HTR-8/SVneo (cell line): ENCODE data around the gene RTL9.
"Not testable (repeated sequence)": the region's sequence is repeated elsewhere in the genome, so short reads cannot be mapped to it uniquely, and the experiment has no call there.

Experiments used
- DNase-seq: peaks from one replicate; pipeline ENCODE4 v3.0.0; 2011; ENCODE audit warnings: low spot score, mixed read lengths; ENCODE audit not compliant: insufficient read length
- FAIRE-seq: peaks from 2 replicates; lab custom pipeline; 2011; peaks lifted over from hg19 to GRCh38; lab: Jason Lieb, UNC

The RTL9 gene

DNA sequence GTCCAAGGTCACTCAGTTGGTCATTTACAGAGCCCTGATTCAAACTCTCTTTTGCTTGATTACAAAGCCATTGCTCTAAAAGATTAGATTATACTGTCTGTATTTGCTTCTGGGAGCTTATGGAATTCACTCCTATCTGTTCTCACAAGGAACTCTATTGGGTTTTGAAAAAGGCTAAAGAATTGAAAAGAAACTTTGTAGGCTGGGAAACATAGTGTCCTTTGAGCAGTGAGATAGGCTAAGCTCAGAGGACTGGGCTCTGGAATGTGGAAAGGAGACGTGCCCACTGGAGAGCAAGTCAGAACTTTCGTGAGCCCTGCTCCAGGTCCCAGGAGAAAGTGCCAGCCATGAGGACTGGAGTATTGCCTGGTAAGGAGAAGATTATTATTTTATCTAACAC is at the start of gene RTL9:
TSS of gene RTL9 (plus strand) at position 301 of the 400 bp plus-strand sequence. CDS start 91,770 bp downstream, outside the sequence.
- DNase-seq (no peak), FAIRE-seq (no peak)

DNA sequence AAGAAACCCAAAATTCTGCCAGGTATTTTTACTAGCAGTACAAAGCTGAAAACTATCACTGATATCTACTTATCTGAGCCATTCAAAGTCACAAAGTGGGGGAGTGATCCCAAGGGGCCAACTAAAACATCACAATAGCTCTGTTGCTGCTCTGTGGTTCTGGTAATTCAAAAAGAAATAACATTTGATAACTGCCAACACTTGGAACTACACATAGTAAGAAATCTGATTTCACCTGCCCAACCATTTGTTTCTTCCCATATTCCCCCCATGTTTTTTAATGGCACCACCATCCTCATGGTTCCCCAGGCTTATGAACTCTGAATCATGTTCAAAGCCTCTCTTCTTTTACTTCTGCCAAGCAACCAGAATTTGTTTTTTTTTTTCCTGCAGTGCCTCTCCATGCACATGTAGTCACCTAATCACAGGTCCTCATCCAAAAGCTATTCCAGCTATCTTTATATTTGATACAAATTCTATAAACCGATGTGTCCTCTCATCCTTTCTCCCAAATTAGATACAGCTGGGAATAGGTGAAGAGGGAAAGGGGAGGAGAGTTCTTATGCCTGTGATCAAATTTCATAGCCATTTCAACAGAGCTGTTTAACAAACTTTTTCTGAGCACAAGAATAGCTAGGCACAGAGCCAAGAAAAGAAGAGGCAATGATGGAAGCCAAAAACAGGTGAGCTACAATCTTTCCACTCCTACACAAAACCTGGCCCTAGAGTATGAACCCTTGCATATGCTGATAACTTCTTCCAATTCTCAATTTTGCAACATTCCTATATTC is 48.5 kb upstream of the RTL9 start:
- DNase-seq, result no peak

DNA sequence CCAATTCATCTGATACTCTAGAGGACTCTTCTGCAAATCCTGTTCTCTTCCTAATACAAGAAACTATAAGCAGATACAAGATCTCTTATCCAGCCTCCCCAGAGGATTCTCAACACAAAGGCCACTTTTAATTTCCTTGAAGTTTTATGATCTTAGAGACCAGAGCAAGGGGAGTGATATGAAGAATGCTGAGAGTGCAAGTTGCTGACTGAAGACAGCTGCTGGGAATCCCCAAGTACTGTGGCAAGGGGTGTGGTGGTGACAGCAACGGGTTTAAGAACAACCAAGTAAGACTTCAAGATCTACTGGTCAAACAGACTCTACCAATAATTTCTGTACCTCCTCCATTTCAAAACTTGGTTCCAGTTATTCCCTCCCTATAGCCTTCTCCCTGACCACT is 47.8 kb upstream of the RTL9 start:
- DNase-seq (no peak), FAIRE-seq (no peak)

More for the DNA sequence above, 48.5 kb upstream of the RTL9 start:
- FAIRE-seq, result no peak

DNA sequence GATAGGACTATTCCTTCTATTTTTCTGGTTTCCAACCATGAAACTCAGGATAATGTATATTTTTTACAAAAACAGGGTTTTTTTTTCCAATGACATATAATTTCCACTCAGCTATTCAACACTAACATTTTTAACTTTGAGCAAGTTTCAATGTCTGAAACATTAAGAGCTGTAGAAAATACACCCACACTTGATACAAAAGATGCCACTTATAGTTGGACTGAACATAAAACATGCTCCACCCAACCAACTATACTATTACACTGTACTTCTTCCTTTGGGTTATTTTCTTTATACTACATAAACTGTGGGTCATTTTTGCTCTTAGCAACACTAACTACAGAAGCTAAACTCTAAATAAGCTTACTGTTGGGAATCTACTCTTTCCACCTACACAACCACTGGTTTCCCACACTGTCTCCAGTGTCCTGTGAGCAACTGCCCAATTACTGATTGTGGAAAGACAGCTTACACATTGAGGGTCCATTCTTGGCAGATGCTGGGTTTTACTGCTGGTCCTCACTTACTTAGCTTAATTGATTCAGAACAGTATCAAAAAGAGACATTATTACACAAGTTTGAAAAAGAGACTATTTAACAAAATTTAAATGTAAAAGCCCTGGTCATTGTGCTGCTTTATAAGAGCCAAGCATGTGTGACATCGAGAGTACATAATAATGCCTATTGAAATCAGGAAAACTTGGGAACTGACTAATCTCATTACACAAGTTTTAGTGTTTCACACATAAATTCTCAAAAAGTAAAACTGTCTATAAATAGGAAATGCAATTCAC is 47.0 kb upstream of the RTL9 start:
- no peak for DNase-seq

DNA sequence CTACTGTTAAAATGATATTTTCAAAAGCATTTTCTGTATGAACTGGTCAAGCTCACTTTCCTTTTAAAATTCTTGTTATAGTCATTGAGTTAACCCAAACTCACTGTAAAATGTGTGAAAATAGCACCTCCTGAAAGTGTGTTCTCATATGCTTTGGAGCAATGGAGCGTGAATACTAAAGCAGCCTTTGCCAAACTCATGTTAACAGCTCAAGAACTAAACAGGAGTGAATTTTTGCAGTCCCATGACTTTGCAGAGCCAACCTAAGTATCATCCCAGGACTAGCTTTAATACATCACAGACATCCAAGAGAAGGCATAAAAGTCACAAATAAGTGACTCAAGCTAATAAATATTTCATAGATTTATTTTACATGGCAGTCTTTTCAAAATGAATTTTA is 43.1 kb upstream of the RTL9 start:
- no peak for DNase-seq
- FAIRE-seq, result no peak

More for the DNA sequence above, 47.0 kb upstream of the RTL9 start:
- no peak for FAIRE-seq

DNA sequence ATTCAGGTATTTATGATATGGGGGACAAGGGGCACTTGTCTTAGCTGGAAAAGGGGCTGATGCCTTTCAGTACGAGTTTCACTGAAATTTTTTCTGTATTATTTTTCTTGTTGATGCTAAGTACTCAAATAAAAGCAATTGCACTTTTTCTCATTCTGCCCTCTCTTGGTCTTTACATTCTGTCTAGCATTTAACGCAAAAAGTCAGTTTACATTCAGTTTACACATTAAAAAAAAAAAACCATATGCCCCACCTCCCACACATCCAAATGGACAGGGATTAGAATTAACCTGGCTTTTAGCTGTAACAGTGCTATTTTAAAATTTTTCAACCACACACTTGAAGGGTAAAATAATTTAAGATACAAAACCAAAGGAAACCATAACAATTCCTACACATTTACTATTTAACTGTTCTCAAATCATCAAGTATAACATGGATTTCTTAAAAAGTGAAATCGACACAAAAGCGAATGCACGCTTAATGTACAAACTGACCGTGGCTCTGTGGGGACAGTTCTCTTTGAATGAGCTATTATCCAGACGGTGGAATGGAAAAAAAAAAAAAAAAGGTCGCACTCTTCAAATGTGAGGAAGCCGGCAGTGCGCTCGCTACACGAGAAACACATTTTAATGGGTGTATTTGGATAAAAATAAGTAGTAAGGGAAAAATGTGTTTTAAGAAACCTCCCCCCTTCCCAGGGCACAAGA is 42.1 kb upstream of the RTL9 start:
- FAIRE-seq (no peak), DNase-seq (no peak)

DNA sequence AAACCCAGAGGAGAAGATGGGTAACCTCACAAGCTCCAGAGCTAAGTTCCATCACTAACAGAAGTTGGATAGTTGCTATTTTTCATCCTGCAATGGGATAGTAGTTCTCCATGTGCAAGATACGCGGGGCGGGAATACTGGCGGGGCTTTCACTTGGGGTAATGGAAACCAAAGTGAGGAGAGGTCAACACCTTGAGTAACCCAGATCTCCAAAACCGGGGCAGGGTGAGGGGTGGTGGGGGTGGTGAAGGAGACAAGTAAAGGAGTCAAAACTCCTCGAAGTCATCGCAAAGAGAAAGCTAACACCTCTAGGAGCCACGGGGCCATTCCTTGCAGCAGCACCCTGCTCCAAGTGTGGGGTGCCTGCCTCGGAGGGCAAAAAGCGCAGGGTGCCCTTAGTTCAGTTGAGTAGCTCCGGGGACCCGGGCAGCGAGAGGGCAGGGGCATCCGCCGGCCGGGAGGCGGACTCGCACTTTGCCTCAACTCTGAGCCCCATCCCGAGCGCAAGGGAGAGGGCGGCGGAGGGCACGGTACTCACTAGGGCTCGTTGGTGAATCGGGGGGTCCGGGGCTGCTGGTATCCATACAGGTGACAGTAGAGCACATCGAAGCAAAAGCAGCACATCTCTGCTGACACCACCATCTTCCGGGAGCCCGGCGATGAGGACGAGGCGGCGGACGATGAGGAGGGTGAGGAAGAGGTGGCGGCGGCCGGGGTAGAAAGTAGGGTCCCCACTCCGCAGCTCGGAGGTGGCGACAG is 41.4 kb upstream of the RTL9 start:
- no peak for FAIRE-seq

DNA sequence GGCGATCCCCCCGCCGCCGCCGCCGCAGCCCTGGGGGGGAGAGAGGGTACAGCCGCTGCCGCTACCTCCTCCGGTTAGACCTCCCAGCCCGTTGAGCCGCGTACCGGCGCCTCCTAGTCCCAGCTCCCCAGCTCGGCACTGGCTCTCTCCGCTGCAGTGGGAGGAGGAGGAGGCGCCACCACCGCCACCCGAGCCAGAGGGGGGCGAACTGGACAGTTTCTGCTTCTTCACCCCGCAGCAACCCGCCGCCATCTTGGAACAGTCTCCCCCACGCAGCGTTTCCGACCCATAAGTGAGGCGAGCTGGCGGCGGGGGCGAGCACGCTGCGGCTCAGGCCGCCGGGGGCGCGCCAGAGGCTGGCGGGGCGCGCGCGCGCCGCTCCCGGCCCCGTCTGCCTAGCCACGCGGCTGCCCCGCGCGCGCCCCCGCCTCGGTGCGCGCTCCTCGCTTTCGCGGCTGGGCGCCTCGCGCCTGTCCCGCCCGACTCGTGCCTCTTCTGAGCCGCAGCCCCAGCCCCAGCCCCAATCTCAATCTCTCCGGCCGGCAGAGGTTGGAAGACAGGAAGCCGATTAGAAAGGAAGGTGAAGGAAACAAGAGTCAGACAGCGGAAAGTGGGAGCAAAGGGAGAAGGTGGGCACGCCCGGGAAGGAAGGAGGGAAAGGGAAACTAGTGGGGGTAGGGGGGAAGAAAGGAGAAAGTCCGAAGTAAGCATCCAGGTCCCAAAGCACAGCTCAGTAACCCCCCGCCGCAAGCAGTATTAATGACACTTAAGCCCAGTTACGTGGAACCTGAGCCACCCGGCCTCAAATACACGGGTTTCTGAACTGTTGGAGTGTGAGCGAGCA is 40.6 kb upstream of the RTL9 start, which contains the start of gene AMMECR1:
TSS of gene AMMECR1 (minus strand) at position 266 of the 844 bp plus-strand sequence. CDS start at position 252, 14 bp downstream.
- DNase-seq (peak; percentile 33), FAIRE-seq (no peak)

More for the DNA sequence above, 41.4 kb upstream of the RTL9 start:
- DNase-seq, result no peak

DNA sequence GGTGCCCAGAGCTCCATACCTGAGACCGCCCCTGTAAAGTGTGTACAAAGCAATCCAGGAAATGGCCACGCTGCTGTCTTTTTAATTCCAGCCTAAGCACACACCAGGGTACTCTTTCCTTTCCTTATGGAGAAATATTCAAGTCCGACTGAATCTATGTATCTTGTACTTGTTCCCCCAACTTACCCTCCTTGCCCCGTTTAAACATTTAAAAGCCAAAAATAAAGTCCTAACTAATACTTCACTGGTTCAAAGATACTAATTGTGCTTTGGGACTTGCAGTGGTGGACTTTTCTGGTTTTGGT is 40.0 kb upstream of the RTL9 start:
- FAIRE-seq (no peak), DNase-seq (no peak)

DNA sequence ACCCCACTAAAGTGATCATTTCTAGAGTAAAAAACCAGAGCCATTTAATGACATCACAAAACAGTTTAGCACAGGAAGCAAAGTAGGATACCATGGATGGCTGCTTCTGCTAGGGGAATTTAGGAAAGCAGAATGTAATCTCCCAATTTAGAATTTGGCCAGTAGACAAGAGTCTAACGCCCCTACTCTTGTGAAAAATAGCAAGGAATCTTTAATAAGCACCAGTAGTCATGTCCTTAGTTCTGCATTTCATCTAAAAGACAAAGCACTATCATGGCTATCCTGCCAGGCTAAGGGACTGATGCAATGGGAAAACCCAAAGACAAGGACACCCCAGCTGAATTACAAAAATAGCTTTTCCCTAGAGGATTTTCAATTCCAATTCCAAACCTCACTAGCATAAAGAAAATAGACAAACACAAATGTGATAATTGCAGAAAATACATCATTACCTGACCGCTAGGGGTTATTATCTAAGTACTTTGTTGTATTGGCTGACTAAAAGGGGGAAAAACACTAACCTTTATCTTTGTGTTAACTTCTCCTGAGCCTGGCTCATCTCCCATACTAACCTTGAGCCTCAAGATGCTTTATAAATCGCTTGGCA is 38.2 kb upstream of the RTL9 start:
- FAIRE-seq (no peak), DNase-seq (no peak)

DNA sequence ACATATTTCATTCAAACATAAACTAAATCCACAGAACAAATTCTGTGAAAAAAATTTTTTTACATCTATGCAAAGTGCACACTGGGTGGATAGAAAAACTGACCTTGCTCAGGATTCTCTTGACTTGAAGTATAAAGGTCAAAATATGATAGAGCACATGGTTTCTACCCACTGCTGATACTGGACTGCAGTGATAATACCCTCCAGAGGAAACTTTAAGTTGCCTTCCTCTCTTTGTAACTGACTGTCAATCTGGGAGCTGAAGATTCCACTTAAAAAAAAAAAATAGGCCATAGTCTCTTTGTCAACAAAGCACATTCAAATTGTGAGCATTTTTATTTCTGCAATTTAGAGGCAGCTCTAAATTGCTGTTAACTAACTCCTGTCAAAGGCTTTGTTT is 37.6 kb upstream of the RTL9 start:
- DNase-seq (no peak), FAIRE-seq (no peak)

DNA sequence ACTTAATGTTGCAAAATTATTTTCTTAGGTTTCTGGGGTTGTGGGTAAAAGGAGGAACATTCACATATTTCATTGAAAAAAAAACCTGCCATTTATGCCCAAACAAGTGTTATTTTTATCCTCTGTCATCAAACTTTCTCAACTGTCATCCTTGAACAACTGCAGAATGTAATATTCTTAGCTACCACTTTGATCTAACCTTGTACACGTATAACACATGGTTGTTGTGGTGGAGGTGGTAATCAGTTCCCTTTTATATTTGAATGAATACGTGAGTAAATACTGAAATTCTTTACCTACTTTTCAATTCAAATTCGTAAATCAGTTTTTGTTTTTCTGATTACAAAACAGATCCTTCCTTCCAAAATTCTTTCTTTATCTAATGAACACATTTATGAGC is 37.0 kb upstream of the RTL9 start:
- DNase-seq (no peak), FAIRE-seq (no peak)

DNA sequence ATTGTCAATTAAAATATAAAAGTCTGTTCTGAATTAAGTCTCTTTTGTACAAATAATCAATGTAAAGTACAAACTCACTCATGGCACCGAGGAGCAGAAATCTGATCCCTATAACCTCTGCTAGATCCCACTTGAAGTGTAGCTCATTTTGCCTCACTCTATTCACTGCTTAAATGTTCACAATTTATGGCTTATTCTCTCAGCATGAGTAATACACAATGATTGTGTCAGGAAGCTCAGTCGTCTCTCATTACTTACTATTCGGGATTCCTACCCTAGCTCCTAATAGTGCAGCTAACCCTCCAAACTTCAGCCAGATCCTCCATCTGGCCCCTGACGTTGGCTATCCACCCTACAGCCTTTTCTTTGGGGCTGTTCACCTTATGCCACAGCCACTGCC is 36.0 kb upstream of the RTL9 start:
- FAIRE-seq, result no peak
- DNase-seq, result no peak

DNA sequence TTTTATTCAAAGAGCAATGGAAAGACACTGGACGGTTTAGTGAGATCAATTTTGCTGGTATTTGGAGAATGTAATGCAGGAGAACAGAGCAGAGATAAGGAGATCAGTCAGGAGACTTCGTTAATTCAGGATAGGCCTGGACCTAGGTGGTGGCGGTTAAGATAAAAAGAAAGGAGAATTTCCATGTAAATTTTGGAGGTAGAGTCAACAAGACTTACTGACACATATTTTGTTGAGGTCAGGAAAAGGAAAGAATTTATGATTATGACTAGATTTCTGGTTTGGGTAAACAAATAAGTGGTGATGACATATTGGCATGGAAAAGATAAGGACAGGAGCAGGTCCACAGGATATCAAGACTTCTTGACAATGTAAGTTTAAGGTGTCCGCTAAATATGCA is 31.9 kb upstream of the RTL9 start:
- DNase-seq (no peak), FAIRE-seq (no peak)

DNA sequence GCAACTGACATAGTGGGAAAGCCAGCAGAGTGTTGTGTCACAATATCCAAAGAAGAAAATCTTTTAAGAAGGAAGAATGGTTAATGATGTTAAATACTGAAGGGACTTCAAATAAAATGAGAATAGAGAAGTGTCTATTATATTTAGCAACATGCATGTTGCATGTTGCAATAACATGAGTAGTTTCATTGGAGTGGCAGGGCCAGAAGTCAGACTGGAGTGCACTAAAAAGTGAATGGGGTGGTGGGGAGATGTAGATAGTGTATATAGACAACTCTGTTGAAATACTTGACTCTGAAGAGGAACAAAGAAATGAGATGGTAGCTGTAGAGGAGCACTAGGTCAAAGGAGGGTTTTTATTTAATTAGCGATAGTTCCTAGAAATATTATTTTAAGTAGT is 31.3 kb upstream of the RTL9 start:
- no peak for FAIRE-seq
- no peak for DNase-seq

DNA sequence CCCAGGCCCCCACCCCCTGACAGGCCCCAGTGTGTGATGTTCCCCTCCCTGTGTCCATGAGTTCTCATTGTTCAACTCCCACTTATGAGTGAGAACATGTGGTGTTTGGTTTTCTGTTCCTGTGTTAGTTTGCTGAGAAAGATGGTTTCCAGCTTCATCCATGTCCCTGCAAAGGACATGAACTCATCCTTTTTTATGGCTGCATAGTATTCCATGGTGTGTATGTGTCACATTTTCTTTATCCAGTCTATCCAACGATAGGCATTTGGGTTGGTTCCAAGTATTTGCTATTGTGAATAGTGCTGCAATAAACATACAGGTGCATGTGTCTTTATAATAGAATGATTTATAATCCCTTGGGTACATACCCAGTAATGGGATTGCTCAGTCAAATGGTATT is 30.0 kb upstream of the RTL9 start:
- not testable (repeated sequence) for DNase-seq, FAIRE-seq

DNA sequence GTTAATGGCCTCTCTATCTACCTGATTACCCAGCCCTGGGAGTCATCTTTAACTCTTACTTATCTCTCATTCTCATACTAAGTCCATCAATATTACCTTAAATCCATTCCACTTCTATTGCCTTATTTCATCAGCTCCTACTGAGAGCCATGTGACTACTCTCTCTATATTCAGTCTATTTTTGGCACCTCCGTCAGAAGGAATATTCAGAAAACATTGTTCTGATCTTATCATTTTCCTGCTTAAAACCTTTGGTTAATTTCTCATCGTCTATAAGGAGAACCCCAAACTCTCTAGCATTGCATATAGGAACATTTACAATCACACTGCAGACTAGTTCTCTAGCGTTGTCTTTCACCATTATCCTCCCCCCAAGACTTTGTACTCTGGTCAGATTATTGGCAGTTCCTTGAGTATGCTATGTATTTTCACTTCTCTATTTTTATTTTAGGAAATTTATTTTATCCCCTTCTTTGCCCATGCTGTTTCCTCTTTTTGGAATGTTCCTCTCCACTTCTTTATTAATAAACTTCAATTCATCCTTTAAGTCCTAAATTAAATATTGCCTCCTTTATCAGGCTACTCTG is 27.1 kb upstream of the RTL9 start:
- FAIRE-seq, result no peak

DNA sequence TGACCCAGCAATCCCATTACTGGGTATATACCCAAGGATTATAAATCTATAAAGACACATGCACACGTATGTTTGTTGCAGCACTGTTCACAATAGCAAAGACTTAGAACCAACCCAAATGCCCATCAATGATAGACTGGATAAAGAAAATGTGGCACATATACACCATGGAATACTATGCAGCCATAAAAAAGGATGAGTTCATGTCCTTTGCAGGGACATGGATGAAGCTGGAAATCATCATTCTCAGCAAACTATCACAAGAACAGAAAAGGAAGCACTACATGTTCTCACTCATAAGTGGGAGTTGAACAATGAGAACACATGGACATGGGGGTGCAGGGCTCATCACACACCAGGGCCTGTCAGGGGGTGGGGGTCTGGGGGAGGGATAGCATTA is 25.2 kb upstream of the RTL9 start:
- DNase-seq, FAIRE-seq: not testable (repeated sequence)

More for the DNA sequence above, 27.1 kb upstream of the RTL9 start:
- no peak for DNase-seq
